Left hindlimb (tissue), 1 donor: ENCODE measurements around the gene DCXR.

ENCODE experiments used
- DNase-seq: peaks from one replicate; pipeline ENCODE4 v3.0.0-alpha.2; 2018

Gene DCXR

GRCh38 chr17:81995463-81996231, 41.9 kb downstream of the DCXR start:
- DNase-seq: peak; percentile 28

GRCh38 chr17:81994593-81995462, 42.7 kb downstream of the DCXR start:
- DNase-seq: peak; percentile 55

GRCh38 chr17:81993729-81994592, 43.5 kb downstream of the DCXR start:
- no peak for DNase-seq

- DNase-seq: no peak
These were observed 45.0 kb downstream of the DCXR start for GRCh38 chr17:81992306-81993102.

- peak; percentile 91 for DNase-seq
These were observed 45.7 kb downstream of the DCXR start for GRCh38 chr17:81991684-81992305.

- peak; percentile 29 for DNase-seq
These were observed 46.4 kb downstream of the DCXR start for GRCh38 chr17:81990836-81991683.

GRCh38 chr17:81987161-81987770, 50.2 kb downstream of the DCXR start:
- no peak for DNase-seq

GRCh38 chr17:81986606-81987005, 50.9 kb downstream of the DCXR start:
- no peak for DNase-seq
